ENCODE measurements around the gene FOXL1. TPM values are rescaled to one million over a fixed set of nuclear protein-coding genes. Genes with fewer than 3 reads are reported as not detected.

Gene FOXL1
- total RNA-seq, 2 experiments from 2014 or later = not detected

- CTCF ChIA-PET = interaction anchor here (1.0 to 1.2 kb wide), 3 partner anchors 10 to 508 kb away, joined by 3 to 4 read pairs (median 3); no protein-coding TSS in a partner anchor
- Mint-ChIP-seq H3K9me3 (no peaks in the 10 kb centered on the region), H3K27me3 (peaks cover 5% of the 10 kb centered on the region), H3K36me3 (ENCODE audit: low read depth) (peaks cover 14% of the 10 kb centered on the region), H3K4me1 (ENCODE audit: low read depth) (peaks cover 12% of the 10 kb centered on the region), H3K4me3 (peak overlapping the region; percentile 81), H3K27ac (peak overlapping the region; percentile 96)
- POLR2A ChIA-PET = interaction anchor here (1.0 kb wide), 1 partner anchor 10 kb away, joined by 3 read pairs; no protein-coding TSS in a partner anchor
- no peak for TF ChIP-seq CTCF (IDR thresholded peaks at IDR 0.05)
- DNase-seq (no peak), ATAC-seq (no peak)
- intact Hi-C loops (cut with micrococcal nuclease) = no loop called here
Measured at GRCh38 chr16:86554599-86554916, 23.8 kb upstream of the FOXL1 start.

DNA sequence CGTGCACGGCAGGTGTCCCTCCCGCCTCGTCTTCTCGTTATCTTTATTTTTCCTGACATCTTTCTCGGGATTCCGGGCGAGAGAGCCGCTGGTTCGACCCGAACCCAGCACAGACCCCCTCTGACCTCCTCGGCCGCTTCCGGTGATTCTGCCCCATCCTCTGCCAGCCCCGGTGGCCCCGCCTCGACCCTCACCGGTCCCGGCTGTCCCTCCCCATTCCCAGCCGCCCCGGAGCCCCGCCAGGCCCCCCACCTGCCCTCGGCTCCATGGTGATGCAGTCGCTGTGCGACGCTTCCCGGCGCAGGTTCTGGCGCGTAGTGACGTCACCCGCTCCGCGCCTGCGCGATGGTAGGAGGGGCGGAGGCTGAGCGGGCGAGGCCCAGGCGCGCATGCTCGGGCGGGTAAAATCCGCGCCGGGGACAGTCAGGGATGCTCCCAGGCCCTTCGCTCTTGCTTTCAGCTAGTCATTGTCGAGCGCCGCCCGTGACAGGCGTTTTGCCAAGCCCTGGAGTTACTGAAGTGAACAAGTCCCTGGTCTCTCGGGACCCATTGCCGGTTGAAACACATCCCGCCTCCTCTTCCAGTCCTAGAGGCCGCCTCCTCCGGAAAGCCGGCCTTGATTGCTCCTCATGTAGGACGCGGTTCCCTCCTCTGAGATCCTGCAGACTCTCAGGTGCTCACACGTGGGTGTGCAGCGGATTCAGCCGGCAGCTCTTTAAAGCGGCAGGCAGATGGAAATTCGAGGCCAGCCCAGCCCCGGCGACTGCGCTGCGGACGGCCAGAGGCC lies 23.2 kb upstream of the FOXL1 start, which contains the start of gene MTHFSD:
Gene MTHFSD, minus strand, starts transcription at position 319 of the 787 bp plus-strand sequence. Its CDS starts 51 bp downstream, at position 268.
- Mint-ChIP-seq H3K27me3 (peaks cover 7% of the 10 kb centered on the region), H3K27ac (peak within 1 kb of the TSS; percentile 96), H3K36me3 (ENCODE audit: low read depth) (peaks cover 14% of the 10 kb centered on the region), H3K9me3 (no peaks in the 10 kb centered on the region), H3K4me1 (ENCODE audit: low read depth) (peaks cover 12% of the 10 kb centered on the region), H3K4me3 (peak within 1 kb of the TSS; percentile 81)
- CTCF ChIA-PET = interaction anchor here (1.0 kb wide), 2 partner anchors 9 to 508 kb away, joined by 3 to 4 read pairs; no protein-coding TSS in a partner anchor
- DNase-seq (peak; percentile 92), ATAC-seq (peak; percentile 97)
- POLR2A ChIA-PET = interaction anchor here (1.0 kb wide), 1 partner anchor 9 kb away, joined by 3 read pairs; no protein-coding TSS in a partner anchor
- no peak for TF ChIP-seq CTCF (IDR thresholded peaks at IDR 0.05)
- intact Hi-C loops (cut with micrococcal nuclease) = no loop called here

- Mint-ChIP-seq H3K4me1 (ENCODE audit: low read depth) (peaks cover 12% of the 10 kb centered on the region), H3K36me3 (ENCODE audit: low read depth) (peaks cover 14% of the 10 kb centered on the region), H3K4me3 (peak overlapping the region; percentile 81), H3K9me3 (no peaks in the 10 kb centered on the region), H3K27ac (peak overlapping the region; percentile 96), H3K27me3 (peaks cover 9% of the 10 kb centered on the region)
- CTCF ChIA-PET = interaction anchor here (1.0 to 3.4 kb wide), 3 partner anchors 9 to 507 kb away, joined by 3 to 16 read pairs (median 4); no protein-coding TSS in a partner anchor
- DNase-seq (no peak), ATAC-seq (no peak)
- POLR2A ChIA-PET = interaction anchor here (1.0 kb wide), 1 partner anchor 8 kb away, joined by 3 read pairs; no protein-coding TSS in a partner anchor
- intact Hi-C loops (cut with micrococcal nuclease) = no loop called here
- no peak for TF ChIP-seq CTCF (IDR thresholded peaks at IDR 0.05)
Measured at GRCh38 chr16:86555704-86556075, 22.7 kb upstream of the FOXL1 start.

DNA sequence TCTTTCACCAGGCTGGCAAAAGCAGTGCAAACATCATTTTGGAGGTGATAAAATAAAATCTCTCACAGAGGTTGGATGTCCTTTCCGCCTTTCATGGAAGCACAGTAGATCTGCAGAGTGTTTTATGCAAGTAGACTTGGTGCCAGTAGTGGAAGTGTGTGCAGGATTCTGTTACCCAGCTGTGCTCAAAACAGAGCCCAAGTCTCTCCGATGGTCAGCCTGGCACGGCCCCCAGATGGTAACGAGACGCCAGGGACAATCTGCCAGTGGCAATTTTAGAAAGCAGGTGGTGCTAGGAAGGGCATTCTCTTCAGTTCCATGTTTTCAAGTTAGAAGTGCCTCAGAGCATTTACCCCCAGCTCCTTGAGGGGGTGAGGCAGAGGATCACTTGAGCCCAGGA lies 21.8 kb upstream of the FOXL1 start:
- Mint-ChIP-seq H3K9me3 (no peaks in the 10 kb centered on the region), H3K4me3 (peak overlapping the region; percentile 45), H3K36me3 (ENCODE audit: low read depth) (peaks cover 14% of the 10 kb centered on the region), H3K27me3 (peaks cover 9% of the 10 kb centered on the region), H3K27ac (no peak overlapping the region), H3K4me1 (ENCODE audit: low read depth) (peaks cover 12% of the 10 kb centered on the region)
- CTCF ChIA-PET = interaction anchor here (3.4 kb wide), 1 partner anchor 506 kb away, joined by 16 read pairs; no protein-coding TSS in a partner anchor
- ATAC-seq (no peak), DNase-seq (no peak)
- no peak for TF ChIP-seq CTCF (IDR thresholded peaks at IDR 0.05)
- intact Hi-C loops (cut with micrococcal nuclease) = no loop called here
- POLR2A ChIA-PET = interaction anchor here (0.5 kb wide), 1 partner anchor 840 kb away, joined by 3 read pairs; no protein-coding TSS in a partner anchor

DNA sequence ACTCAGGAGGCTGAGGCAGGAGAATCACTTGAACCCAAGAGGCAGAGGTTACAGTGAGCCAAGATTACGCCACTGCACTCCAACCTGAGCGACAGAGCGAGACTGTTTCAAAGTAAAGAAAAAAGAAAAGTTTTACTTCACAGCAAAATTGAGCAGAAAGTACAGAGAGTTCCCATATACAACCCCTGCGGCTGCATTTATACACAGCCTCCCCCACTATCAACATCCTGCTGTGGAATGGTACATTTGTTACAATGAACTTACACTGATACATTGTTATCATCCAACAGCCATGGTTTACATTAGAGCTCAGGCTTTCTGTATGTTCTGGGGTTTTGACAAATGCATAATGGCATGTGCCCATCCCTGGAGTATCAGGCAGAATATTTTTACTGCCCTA lies 20.8 kb upstream of the FOXL1 start:
- intact Hi-C loops (cut with micrococcal nuclease) = no loop called here
- Mint-ChIP-seq H3K9me3 (no peaks in the 10 kb centered on the region), H3K36me3 (ENCODE audit: low read depth) (peaks cover 12% of the 10 kb centered on the region)

More for the DNA sequence above, 20.8 kb upstream of the FOXL1 start:
- TF ChIP-seq CTCF (IDR thresholded peaks at IDR 0.05) = no peak
- ChIA-PET POLR2A (no interaction called here), CTCF (interaction anchor here (3.4 kb wide), 1 partner anchor 505 kb away, joined by 16 read pairs; no protein-coding TSS in a partner anchor)
- H3K27ac Mint-ChIP-seq = no peak overlapping the region
- no peak for ATAC-seq
- peaks cover 14% of the 10 kb centered on the region for H3K27me3 Mint-ChIP-seq
- H3K4me1 Mint-ChIP-seq (ENCODE audit: low read depth) = peaks cover 10% of the 10 kb centered on the region
- no peak for DNase-seq
- no peak overlapping the region for H3K4me3 Mint-ChIP-seq
